ENCODE measurements around the gene DCAF8L2. TPM values are rescaled to one million over a fixed set of nuclear protein-coding genes. Genes with fewer than 3 reads are reported as not detected.
"Not testable (repeated sequence)": the region's sequence is repeated elsewhere in the genome, so short reads cannot be mapped to it uniquely, and the experiment has no call there.

DCAF8L2 gene
- total RNA-seq, result not detected in 2 replicates
- polyA plus RNA-seq (2012), result not detected

DNA sequence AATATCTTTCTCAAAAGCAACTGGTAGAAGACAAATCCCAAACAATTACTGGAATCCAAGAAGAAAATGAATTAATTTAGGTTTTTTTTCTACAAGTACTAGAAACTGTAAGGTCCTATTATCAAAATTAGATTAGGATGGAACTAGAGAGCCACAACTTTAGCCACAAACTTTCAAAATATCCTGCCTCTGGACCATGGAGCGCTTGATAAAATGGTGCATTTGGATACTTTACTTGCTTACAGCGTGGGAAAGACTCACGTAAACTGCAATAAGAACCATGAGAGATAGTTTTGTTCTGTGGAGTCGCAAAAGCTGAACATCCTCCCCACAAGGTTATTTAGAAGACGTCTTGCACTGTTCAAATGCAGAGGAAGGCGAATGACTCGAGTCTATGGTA, at the start of gene DCAF8L2:
DCAF8L2 (plus strand) TSS at position 301 of the 400 bp plus-strand sequence. CDS start 156,552 bp downstream, outside the sequence.
- DNase-seq (ENCODE audit: low read depth), result no peak

GRCh38 chrX:27541161-27541560, 49.0 kb upstream of the DCAF8L2 start:
- DNase-seq (ENCODE audit: low read depth), result not testable (repeated sequence)

- no peak for DNase-seq (ENCODE audit: low read depth)
Observed at GRCh38 chrX:27548624-27549023, 41.5 kb upstream of the DCAF8L2 start.

DNA sequence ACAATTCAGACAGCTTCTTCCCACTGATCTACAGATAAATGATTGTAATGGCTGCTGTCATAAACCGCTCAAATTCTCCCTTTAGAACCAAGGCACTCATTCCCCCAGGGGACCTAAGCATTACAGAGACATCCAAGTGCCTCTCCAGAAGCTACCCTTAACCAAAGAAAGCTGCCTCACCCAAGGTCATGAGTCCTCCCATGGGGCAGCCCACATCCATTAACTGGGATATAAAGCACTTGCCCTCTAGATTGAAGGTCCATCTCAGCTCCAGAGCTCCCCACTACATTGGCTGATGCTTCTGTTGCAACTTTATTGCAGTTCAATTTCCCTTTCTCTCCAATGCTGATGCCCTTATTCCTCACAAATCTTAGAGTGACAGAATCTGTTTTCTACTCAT, 40.5 kb upstream of the DCAF8L2 start:
- DNase-seq (ENCODE audit: low read depth), result no peak

DNA sequence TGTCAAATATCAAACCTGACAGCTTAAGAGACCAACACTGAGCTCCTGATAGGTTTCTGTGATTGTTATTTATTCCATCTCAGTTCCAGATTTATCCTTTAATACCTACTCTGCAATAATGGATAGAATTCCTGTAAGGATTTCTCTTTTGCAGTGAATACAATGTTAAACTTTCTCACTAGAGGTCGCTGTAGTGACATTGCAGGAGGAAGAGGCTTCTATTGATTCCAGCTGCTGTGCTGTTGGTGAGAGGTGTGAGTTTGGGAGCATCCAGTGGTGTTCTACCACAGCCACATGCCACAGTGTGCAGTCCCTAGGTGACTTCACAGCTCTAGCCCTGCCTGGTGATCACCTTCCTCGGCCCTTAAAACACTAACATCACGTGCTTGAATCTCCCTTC, 34.6 kb upstream of the DCAF8L2 start:
- no peak for DNase-seq (ENCODE audit: low read depth)

- no peak for DNase-seq (ENCODE audit: low read depth)
Observed at GRCh38 chrX:27565992-27566391, 24.2 kb upstream of the DCAF8L2 start.

DNA sequence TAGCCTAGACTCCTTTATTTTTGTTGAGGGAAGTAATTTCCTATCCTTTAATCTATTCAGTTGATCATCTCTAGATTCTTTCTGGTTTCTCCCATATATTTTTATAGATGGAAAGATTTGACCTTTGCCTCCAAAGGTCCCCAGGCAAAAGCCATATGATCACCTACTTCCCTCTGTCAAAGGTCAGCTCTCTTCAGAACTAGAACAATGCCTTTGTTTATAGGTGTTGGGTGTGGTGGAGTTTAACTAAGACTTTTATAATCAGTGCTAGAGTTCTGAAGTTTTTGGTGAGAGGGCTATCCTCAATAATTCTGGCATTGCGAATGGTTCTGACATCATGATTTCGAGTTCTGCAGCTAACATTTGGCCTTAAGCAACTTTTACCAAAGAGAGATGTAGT, 19.0 kb upstream of the DCAF8L2 start:
- no peak for DNase-seq (ENCODE audit: low read depth)

DNA sequence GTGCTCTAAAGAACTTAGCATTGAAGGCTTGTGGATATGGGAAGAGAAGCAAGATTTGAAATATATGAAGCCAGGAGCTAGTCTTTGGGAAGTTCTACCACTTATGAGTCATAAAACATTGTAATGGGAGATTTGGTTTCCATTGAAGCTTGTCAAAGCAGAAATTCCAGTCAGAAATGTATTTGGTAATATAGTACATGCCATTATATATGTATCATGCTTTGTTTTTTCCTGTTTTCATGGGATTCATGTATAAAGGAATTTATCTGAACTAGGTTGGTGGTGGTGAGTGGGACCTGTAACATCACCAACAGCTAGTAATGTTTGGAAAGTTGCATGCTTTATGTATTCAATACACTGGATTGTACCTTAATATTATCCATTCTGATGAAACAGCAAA, 14.6 kb upstream of the DCAF8L2 start:
- no peak for DNase-seq (ENCODE audit: low read depth)

DNA sequence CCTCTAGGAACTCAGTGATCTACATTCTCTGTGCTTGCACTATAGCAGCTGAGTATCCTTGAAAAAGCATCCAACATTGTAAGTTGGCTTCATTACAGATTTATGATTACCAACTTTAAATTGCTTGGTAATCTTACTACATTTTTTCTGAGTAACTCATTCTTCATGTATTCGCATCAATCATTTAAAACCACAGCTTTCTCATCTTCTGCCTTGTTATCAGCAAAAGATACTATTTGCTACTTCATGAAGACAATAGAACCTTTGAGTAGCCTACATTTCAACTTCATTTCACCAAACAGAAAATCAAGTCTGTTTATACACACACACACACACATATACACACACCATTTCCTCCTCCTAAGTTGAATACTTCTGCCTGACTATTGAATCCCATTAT, 6.2 kb upstream of the DCAF8L2 start:
- no peak for DNase-seq (ENCODE audit: low read depth)

GRCh38 chrX:27591938-27592337, 1.8 kb downstream of the DCAF8L2 start:
- DNase-seq (ENCODE audit: low read depth), result no peak

GRCh38 chrX:27597508-27597907, 7.4 kb downstream of the DCAF8L2 start:
- DNase-seq (ENCODE audit: low read depth), result no peak

- DNase-seq (ENCODE audit: low read depth), result no peak
Observed at GRCh38 chrX:27598312-27598711, 8.2 kb downstream of the DCAF8L2 start.

- DNase-seq (ENCODE audit: low read depth), result no peak
Observed at GRCh38 chrX:27599928-27600327, 9.8 kb downstream of the DCAF8L2 start.

GRCh38 chrX:27600686-27601085, 10.5 kb downstream of the DCAF8L2 start:
- no peak for DNase-seq (ENCODE audit: low read depth)

- no peak for DNase-seq (ENCODE audit: low read depth)
Observed at GRCh38 chrX:27608671-27609070, 18.5 kb downstream of the DCAF8L2 start.

DNA sequence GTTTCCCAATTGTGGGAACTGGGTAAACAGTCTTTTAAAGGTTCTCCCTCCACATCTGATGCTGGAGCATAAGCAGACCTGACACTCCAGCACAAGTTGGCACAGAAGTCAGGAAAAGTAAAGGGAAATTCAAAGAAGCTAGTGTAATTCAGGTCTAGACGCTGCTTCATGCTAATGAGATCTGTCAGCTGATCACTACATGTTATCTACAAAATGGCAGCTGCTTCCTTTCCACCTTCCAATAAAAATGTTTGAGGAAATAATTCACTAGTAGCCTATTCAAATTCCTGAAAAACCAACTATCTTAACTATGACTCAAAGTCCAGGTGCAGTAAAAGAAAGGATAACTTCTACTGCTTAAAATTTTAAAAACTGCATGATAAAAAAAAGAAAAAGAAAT, 29.3 kb downstream of the DCAF8L2 start:
- DNase-seq (ENCODE audit: low read depth), result no peak

DNA sequence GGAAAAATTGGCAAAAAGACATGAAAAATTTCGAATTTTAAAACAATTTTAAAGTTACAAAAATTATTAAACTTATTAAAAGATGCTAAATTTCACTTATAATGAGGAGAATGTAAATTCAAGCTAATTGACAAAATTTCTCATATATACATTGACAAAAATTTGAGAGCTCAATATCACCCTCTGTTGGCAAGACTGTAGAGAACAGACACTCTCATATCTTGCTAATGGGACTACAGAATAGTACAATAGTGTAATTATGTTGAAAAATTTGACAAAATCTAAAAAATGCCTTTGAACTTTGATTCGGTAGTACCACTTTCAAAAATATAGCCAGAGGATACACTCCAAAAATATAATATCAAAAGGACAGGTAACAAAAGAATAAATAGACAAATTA, 29.8 kb downstream of the DCAF8L2 start:
- DNase-seq (ENCODE audit: low read depth), result no peak

GRCh38 chrX:27622883-27623282, 32.7 kb downstream of the DCAF8L2 start:
- no peak for DNase-seq (ENCODE audit: low read depth)

- DNase-seq (ENCODE audit: low read depth), result no peak
Observed at GRCh38 chrX:27626066-27626465, 35.9 kb downstream of the DCAF8L2 start.

DNA sequence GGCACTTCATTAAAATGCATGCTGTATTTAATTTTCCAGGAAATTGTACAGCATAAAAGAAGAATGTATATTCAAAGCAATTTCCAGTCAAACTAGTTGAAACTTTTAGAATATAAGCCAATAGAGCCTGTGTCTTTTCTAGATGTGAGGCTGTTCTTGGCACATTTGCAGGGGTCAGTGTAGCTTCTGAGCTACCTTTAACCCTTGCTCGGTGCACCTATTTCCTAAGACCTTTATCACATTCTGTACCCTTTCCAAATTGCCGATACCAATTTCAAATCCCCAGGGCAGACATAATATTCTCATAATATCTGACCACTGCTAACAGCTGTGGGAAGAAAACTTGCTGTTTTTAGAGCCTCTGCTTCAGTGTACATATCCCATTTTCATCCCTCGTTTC, 43.2 kb downstream of the DCAF8L2 start:
- no peak for DNase-seq (ENCODE audit: low read depth)

- no peak for DNase-seq (ENCODE audit: low read depth)
Observed at GRCh38 chrX:27656581-27656980, 66.4 kb downstream of the DCAF8L2 start.

DNA sequence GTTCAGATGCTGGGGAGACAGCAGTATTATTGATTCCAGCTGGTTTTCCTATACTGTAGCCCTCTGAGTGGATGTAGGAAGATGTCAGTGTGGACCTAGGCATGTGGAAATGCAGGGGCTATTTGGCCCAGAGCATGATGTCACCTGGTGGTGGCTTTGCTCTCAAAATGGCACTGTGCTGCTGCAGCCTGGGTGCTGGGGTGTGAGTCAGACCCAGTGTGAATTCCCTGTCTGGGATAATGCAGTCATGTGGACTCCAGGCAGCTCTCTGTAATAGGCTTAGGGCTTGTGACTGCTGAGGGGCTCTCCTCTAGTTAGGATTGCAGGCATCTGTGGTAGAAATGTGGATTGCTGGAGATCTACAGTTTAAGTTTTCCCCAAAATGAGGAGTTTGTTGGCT, 70.7 kb downstream of the DCAF8L2 start:
- DNase-seq (ENCODE audit: low read depth), result no peak

GRCh38 chrX:27671234-27671633, 81.1 kb downstream of the DCAF8L2 start:
- DNase-seq (ENCODE audit: low read depth), result no peak

DNA sequence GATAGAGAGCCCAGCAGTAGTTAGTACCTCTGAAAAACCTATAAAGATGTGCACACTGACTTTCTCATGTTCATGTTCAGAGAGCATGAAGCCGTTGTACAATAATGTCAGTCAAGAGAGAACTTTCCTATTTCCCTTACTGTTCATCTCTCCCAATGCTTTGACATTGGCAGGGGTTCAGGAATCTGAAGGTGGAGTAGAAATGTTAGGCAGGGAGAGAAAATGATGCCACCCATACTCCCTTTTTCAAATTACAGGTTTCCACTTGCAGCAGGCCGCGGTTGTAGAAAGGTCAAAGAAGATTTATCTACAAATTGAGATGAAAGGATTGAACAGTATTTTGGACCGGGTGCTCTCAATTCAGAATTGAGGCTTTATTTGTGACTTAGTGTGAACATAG, 84.3 kb downstream of the DCAF8L2 start:
- no peak for DNase-seq (ENCODE audit: low read depth)

All from myocyte (in vitro differentiated cells).